Measurements from ENCODE around the gene DYRK1A. TPM values are rescaled to one million over a fixed set of nuclear protein-coding genes. Genes with fewer than 3 reads are reported as not detected.

Gene DYRK1A
- polyA plus RNA-seq, 1 donor from 2014 or later = 94.8 TPM

GRCh38 chr21:37509802-37510393, 143.3 kb downstream of the DYRK1A start:
- Histone ChIP-seq H3K36me3 (ENCODE audit: insufficient read depth, low read length) (peaks cover 26% of the 10 kb centered on the region), H3K9me3 (ENCODE audit: low read length) (no peaks in the 10 kb centered on the region), H3K4me2 (ENCODE audit: low read length) (no peak overlapping the region), H3K79me2 (replicated peaks; ENCODE audit: insufficient read depth, low read length) (peaks cover 4% of the 10 kb centered on the region), H2AFZ (ENCODE audit: low read depth, low read length) (no peak overlapping the region), H4K20me1 (ENCODE audit: insufficient read depth) (no peaks in the 10 kb centered on the region), H3F3A (ENCODE audit: insufficient read depth, low read length, poor library complexity, severe bottlenecking) (no peaks in the 10 kb centered on the region), H3K9ac (ENCODE audit: low read length) (no peak overlapping the region), H3K4me3 (ENCODE audit: low read length) (no peak overlapping the region), H3K9me2 (ENCODE audit: insufficient read depth, low read length) (no peaks in the 10 kb centered on the region), H3K27ac (ENCODE audit: low read length) (no peak overlapping the region), H3K27me3 (ENCODE audit: insufficient read depth, low read depth, low read length) (no peaks in the 10 kb centered on the region)
- TF ChIP-seq RAD21 (conservative IDR thresholded peaks at IDR 0.05) = no peak
- no peak for TF ChIP-seq POLR2AphosphoS5 (IDR thresholded peaks at IDR 0.05)
- TF ChIP-seq SMC3 (conservative IDR thresholded peaks at IDR 0.05; ENCODE audit: poor library complexity) = no peak
- TF ChIP-seq CTCF (IDR thresholded peaks at IDR 0.05; ENCODE audit: poor library complexity, severe bottlenecking) = no peak
- no peak for TF ChIP-seq EP300 (conservative IDR thresholded peaks at IDR 0.05; ENCODE audit: poor library complexity, severe bottlenecking)
- no peak for TF ChIP-seq EZH2 (IDR thresholded peaks at IDR 0.05; ENCODE audit: borderline replicate concordance, insufficient read depth, low read length, poor library complexity, severe bottlenecking)
- no peak for TF ChIP-seq TAF1 (IDR thresholded peaks at IDR 0.05; ENCODE audit: low read depth)
- no peak for TF ChIP-seq REST (IDR thresholded peaks at IDR 0.05; ENCODE audit: borderline replicate concordance)
- TF ChIP-seq MXI1 (conservative IDR thresholded peaks at IDR 0.05; ENCODE audit: poor library complexity, severe bottlenecking) = no peak

GRCh38 chr21:37511848-37512247, 145.3 kb downstream of the DYRK1A start:
- Histone ChIP-seq H3K4me2 (ENCODE audit: low read length) (no peak overlapping the region), H3K4me3 (ENCODE audit: low read length) (no peak overlapping the region), H3K27me3 (ENCODE audit: insufficient read depth, low read depth, low read length) (no peaks in the 10 kb centered on the region), H3K9me2 (ENCODE audit: insufficient read depth, low read length) (no peaks in the 10 kb centered on the region), H3K9me3 (ENCODE audit: low read length) (no peaks in the 10 kb centered on the region), H3K27ac (ENCODE audit: low read length) (no peak overlapping the region), H3F3A (ENCODE audit: insufficient read depth, low read length, poor library complexity, severe bottlenecking) (no peaks in the 10 kb centered on the region), H3K9ac (ENCODE audit: low read length) (no peak overlapping the region), H4K20me1 (ENCODE audit: insufficient read depth) (no peaks in the 10 kb centered on the region), H3K36me3 (ENCODE audit: insufficient read depth, low read length) (peaks cover 30% of the 10 kb centered on the region), H3K79me2 (replicated peaks; ENCODE audit: insufficient read depth, low read length) (no peaks in the 10 kb centered on the region), H2AFZ (ENCODE audit: low read depth, low read length) (no peak overlapping the region)
- TF ChIP-seq REST (IDR thresholded peaks at IDR 0.05; ENCODE audit: borderline replicate concordance) (no peak), CTCF (IDR thresholded peaks at IDR 0.05; ENCODE audit: poor library complexity, severe bottlenecking) (no peak), SMC3 (conservative IDR thresholded peaks at IDR 0.05; ENCODE audit: poor library complexity) (no peak), EP300 (conservative IDR thresholded peaks at IDR 0.05; ENCODE audit: poor library complexity, severe bottlenecking) (no peak), EZH2 (IDR thresholded peaks at IDR 0.05; ENCODE audit: borderline replicate concordance, insufficient read depth, low read length, poor library complexity, severe bottlenecking) (no peak), MXI1 (conservative IDR thresholded peaks at IDR 0.05; ENCODE audit: poor library complexity, severe bottlenecking) (no peak), TAF1 (IDR thresholded peaks at IDR 0.05; ENCODE audit: low read depth) (no peak), POLR2AphosphoS5 (IDR thresholded peaks at IDR 0.05) (no peak), RAD21 (conservative IDR thresholded peaks at IDR 0.05) (no peak)
